GM19468 (cell line): ENCODE results near the gene HAND2.

Experiments
- ATAC-seq: cut with Tn5 transposase; IDR thresholded peaks from one replicate; pipeline ENCODE4 v1.9.1; 2021; ENCODE audit warnings: mild to moderate bottlenecking, moderate library complexity, moderate number of reproducible peaks; ENCODE audit not compliant: unreplicated experiment; ENCODE audit errors: extremely low read depth

Gene HAND2

GRCh38 chr4:173522160-173522950 is 7.7 kb downstream of the HAND2 start:
- no peak for ATAC-seq

- no peak for ATAC-seq
Observed at GRCh38 chr4:173521467-173522159, 8.4 kb downstream of the HAND2 start.

GRCh38 chr4:173520921-173521466 is 9.0 kb downstream of the HAND2 start:
- no peak for ATAC-seq

- no peak for ATAC-seq
Observed at GRCh38 chr4:173519111-173520101, 10.6 kb downstream of the HAND2 start.

- no peak for ATAC-seq
Observed at GRCh38 chr4:173518425-173519102, 11.5 kb downstream of the HAND2 start.

GRCh38 chr4:173517781-173518424 is 12.1 kb downstream of the HAND2 start:
- no peak for ATAC-seq

GRCh38 chr4:173516621-173517524 is 13.2 kb downstream of the HAND2 start:
- no peak for ATAC-seq

GRCh38 chr4:173515458-173515857 is 14.6 kb downstream of the HAND2 start:
- no peak for ATAC-seq

- ATAC-seq, result no peak
Observed at GRCh38 chr4:173514641-173515217, 15.3 kb downstream of the HAND2 start.

- no peak for ATAC-seq
Observed at GRCh38 chr4:173513651-173514050, 16.4 kb downstream of the HAND2 start.

GRCh38 chr4:173511787-173512361 is 18.2 kb downstream of the HAND2 start:
- ATAC-seq, result no peak

- no peak for ATAC-seq
Observed at GRCh38 chr4:173509036-173510001, 20.7 kb downstream of the HAND2 start.

- no peak for ATAC-seq
Observed at GRCh38 chr4:173508386-173509035, 21.5 kb downstream of the HAND2 start.

GRCh38 chr4:173507471-173508385 is 22.3 kb downstream of the HAND2 start:
- no peak for ATAC-seq
